ENCODE measurements around the gene TANGO6. TPM values are rescaled to one million over a fixed set of nuclear protein-coding genes. Genes with fewer than 3 reads are reported as not detected.

The TANGO6 gene
- total and polyA plus RNA-seq, 2 of the 8 experiments (the other 6 are each of a cell fraction or from before 2014, with no cell fraction given), result 5.0 to 19.5 TPM

GRCh38 chr16:68972013-68972412, 128.7 kb downstream of the TANGO6 start:
- peak overlapping the region in 1 of 4 experiments; percentile 25; a peak in 1 of 8 replicates for H3K4me3 ChIP-seq (ENCODE audit: extremely low read depth in 1 of 4, insufficient read depth in 2 of 4, low read depth in 3 of 4, low read length in 4 of 4)
- H4K91ac ChIP-seq (replicated peaks; ENCODE audit: insufficient read length, low read length), result no peak overlapping the region
- H4K20me1 ChIP-seq (replicated peaks in 1 of 2; ENCODE audit: control insufficient read depth in 1 of 2, insufficient read depth in 2 of 2, low read length in 2 of 2), result no peaks in the 10 kb centered on the region
- no peak overlapping the region for H2AK5ac ChIP-seq (ENCODE audit: low read depth, low read length)
- 30% methylated on average over 4 of the region's 4 CpGs; no CpG with 5 or more reads in 1 of the 2 experiments for WGBS, 2 experiments (ENCODE audit: extremely low coverage in 1 of 2, insufficient coverage in 1 of 2, insufficient read length in 1 of 2, insufficient replicate concordance in 2 of 2, low coverage in 1 of 2, low lambda C conversion rate in 2 of 2, missing lambda C conversion rate in 1 of 2)
- H3K56ac ChIP-seq (replicated peaks; ENCODE audit: insufficient read length, low read depth, low read length), result no peak overlapping the region
- no peaks in the 10 kb centered on the region for H3K9me3 ChIP-seq (ENCODE audit: insufficient read depth in 2 of 2, low read depth in 1 of 2, low read length in 1 of 2)
- no peak overlapping the region for H2BK12ac ChIP-seq (ENCODE audit: low read depth, low read length)
- peak; percentile 29 to 59 for DNase-seq (ENCODE audit: low read depth in 1 of 2, low spot score in 2 of 2)
- peaks cover 10 to 20% (median 11%) of the 10 kb centered on the region in 4 experiments for H3K4me1 ChIP-seq (replicated peaks in 1 of 4; ENCODE audit: control insufficient read depth in 3 of 4, insufficient read depth in 4 of 4, low read length in 3 of 4)
- H3K27ac ChIP-seq (ENCODE audit: low read depth, low read length), result no peak overlapping the region
- 0 out of 2 replicates have a peak overlapping the region, but pooled peaks have one; percentile 30 for H2BK5ac ChIP-seq (ENCODE audit: low read depth, low read length)
- H3K23me2 ChIP-seq (ENCODE audit: low read depth, low read length), result no peaks in the 10 kb centered on the region
- no peak overlapping the region for H2AFZ ChIP-seq (ENCODE audit: low read length)
- H4K8ac ChIP-seq (ENCODE audit: extremely low read depth, insufficient read depth, low read length), result no peak overlapping the region
- no peak overlapping the region for H4K5ac ChIP-seq (ENCODE audit: insufficient read length, low read depth, low read length)
- FAIRE-seq, result peak; percentile 50
- POLR2A ChIA-PET (ENCODE audit: partially characterized antibody), result interaction anchor here (1.2 to 3.3 kb wide), 3 partner anchors 9 to 136 kb away, joined by 3 to 15 read pairs (median 6); no protein-coding TSS in a partner anchor
- H3K9ac ChIP-seq (replicated peaks in 1 of 4; ENCODE audit: extremely low read depth in 1 of 4, low read depth in 3 of 4, low read length in 3 of 4), result no peak overlapping the region
- no peaks in the 10 kb centered on the region for H3K79me1 ChIP-seq (ENCODE audit: low read depth, low read length)
- CTCF ChIA-PET (ENCODE audit: partially characterized antibody), result interaction anchor here (1.0 to 3.2 kb wide), 5 partner anchors 11 to 101 kb away, joined by 3 to 16 read pairs (median 5); no protein-coding TSS in a partner anchor
- H3K14ac ChIP-seq (ENCODE audit: insufficient read length), result no peak overlapping the region
- no peak overlapping the region for H3K23ac ChIP-seq (ENCODE audit: insufficient read length)
- no peaks in the 10 kb centered on the region for H3K27me3 ChIP-seq (replicated peaks in 1 of 4; ENCODE audit: control insufficient read depth in 3 of 4, extremely low read depth in 1 of 4, insufficient read depth in 3 of 4, low read length in 3 of 4)
- no peak overlapping the region for H2BK15ac ChIP-seq (ENCODE audit: low read length)
- H3K79me2 ChIP-seq (ENCODE audit: control insufficient read depth in 1 of 2, insufficient read depth in 2 of 2, low read length in 2 of 2), result no peaks in the 10 kb centered on the region
- H3K18ac ChIP-seq (ENCODE audit: extremely low read depth, low read length), result no peak overlapping the region
- H3K36me3 ChIP-seq (ENCODE audit: control insufficient read depth in 2 of 4, insufficient read depth in 4 of 4, low read length in 3 of 4), result no peaks in the 10 kb centered on the region; a peak in 1 of 8 replicates
- no peak overlapping the region for H2BK120ac ChIP-seq (replicated peaks; ENCODE audit: low read depth, low read length)
- no peak overlapping the region for H3K4ac ChIP-seq (replicated peaks; ENCODE audit: insufficient read length, low read depth, low read length)
- H2BK20ac ChIP-seq (ENCODE audit: low read length), result 0 out of 2 replicates have a peak overlapping the region, but pooled peaks have one; percentile 21
- H3K4me2 ChIP-seq (ENCODE audit: insufficient read depth in 1 of 2, low read depth in 2 of 2, low read length in 2 of 2), result peak overlapping the region; percentile 49 to 57; a peak in 3 of 4 replicates
- TF ChIP-seq RBBP5 (IDR thresholded peaks at IDR 0.05; ENCODE audit: borderline replicate concordance, low read depth, low read length) (no peak), TCF12 (IDR thresholded peaks at IDR 0.05; ENCODE audit: low read depth, low read length) (peak; percentile 95), SRF (IDR thresholded peaks at IDR 0.05; ENCODE audit: low read depth, low read length) (no peak), GTF2F1 (IDR thresholded peaks at IDR 0.05; ENCODE audit: borderline replicate concordance, low read depth, low read length) (no peak), FOSL1 (IDR thresholded peaks at IDR 0.05; ENCODE audit: insufficient read depth, low read depth, low read length) (no peak), USF2 (IDR thresholded peaks at IDR 0.05; ENCODE audit: low read length) (no peak), CHD1 (IDR thresholded peaks at IDR 0.05; ENCODE audit: low read depth, low read length) (no peak), SP2 (IDR thresholded peaks at IDR 0.05; ENCODE audit: low read length) (no peak), RXRA (IDR thresholded peaks at IDR 0.05; ENCODE audit: insufficient read depth, low read depth, low read length) (no peak), YY1 (IDR thresholded peaks at IDR 0.05; ENCODE audit: low read depth, low read length) (peak; percentile 89), POLR2AphosphoS5 (IDR thresholded peaks at IDR 0.05; ENCODE audit: low read depth, low read length) (no peak), CEBPB (IDR thresholded peaks at IDR 0.05; ENCODE audit: low read depth, low read length) (no peak), EZH2 (IDR thresholded peaks at IDR 0.05; ENCODE audit: low read depth, low read length, severe bottlenecking) (no peak), HDAC6 (IDR thresholded peaks at IDR 0.05; ENCODE audit: low read depth, low read length) (no peak)
